ENCODE data around the gene C18orf32. TPM values are rescaled to one million over a fixed set of nuclear protein-coding genes. Genes with fewer than 3 reads are reported as not detected.

Gene C18orf32
- total and polyA plus RNA-seq, 2 experiments from 2014 or later: 77.9 to 105 TPM

DNA sequence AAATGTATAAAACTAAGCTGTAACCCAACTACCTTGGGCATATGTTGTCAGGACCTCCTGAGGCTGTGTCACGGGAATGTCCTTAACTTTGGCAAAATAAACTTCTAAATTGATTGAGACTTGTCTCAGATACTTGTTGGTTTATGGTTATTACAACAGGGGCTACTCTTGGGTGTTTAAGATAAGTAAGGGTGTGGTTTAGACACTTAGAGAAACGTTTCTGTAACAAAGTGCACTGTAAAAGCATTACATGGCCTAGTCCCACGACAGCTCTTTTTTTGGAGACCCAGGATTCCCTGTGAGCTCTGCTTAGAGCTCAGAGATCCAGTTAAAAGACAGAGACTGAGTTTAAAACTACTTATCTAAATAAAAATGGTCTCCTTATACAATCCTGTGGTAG, 42.6 kb upstream of the C18orf32 start:
- no peaks in the 10 kb centered on the region for H3K27me3 ChIP-seq
- peaks cover 2% of the 10 kb centered on the region for H3K9me3 ChIP-seq (ENCODE audit: low read depth)
- H3K4me2 ChIP-seq: peak overlapping the region; percentile 20
- TF ChIP-seq EZH2 (IDR thresholded peaks at IDR 0.05; ENCODE audit: borderline replicate concordance): no peak
- WGBS (ENCODE audit: low lambda C conversion rate, missing lambda C conversion rate): 42% methylated on average over 3 of the region's 3 CpGs
- no peak for DNase-seq (ENCODE audit: low spot score)
- peak overlapping the region; percentile 3 for H2AFZ ChIP-seq
- no peaks in the 10 kb centered on the region for H3K9me2 ChIP-seq (replicated peaks; ENCODE audit: insufficient read depth)
- H3K4me3 ChIP-seq: no peak overlapping the region
- no peaks in the 10 kb centered on the region for H3K79me2 ChIP-seq
- H3K36me3 ChIP-seq (replicated peaks; ENCODE audit: insufficient read depth, low read depth): no peaks in the 10 kb centered on the region
- H3K27ac ChIP-seq: peak overlapping the region; percentile 79
- peaks cover 13% of the 10 kb centered on the region for H3K4me1 ChIP-seq (ENCODE audit: insufficient read depth)
- no peaks in the 10 kb centered on the region for H4K20me1 ChIP-seq (ENCODE audit: insufficient read depth, poor library complexity, severe bottlenecking)

GRCh38 chr18:49527631-49528327, 40.7 kb upstream of the C18orf32 start:
- Histone ChIP-seq H3K4me3 (no peak overlapping the region), H3K27ac (no peak overlapping the region), H4K20me1 (ENCODE audit: insufficient read depth, poor library complexity, severe bottlenecking) (no peaks in the 10 kb centered on the region), H3K4me1 (ENCODE audit: insufficient read depth) (peaks cover 13% of the 10 kb centered on the region), H3K9me3 (ENCODE audit: low read depth) (no peaks in the 10 kb centered on the region), H3K9me2 (replicated peaks; ENCODE audit: insufficient read depth) (no peaks in the 10 kb centered on the region), H2AFZ (no peak overlapping the region), H3K27me3 (no peaks in the 10 kb centered on the region), H3K4me2 (no peak overlapping the region), H3K36me3 (replicated peaks; ENCODE audit: insufficient read depth, low read depth) (no peaks in the 10 kb centered on the region), H3K79me2 (no peaks in the 10 kb centered on the region)
- 53% methylated on average over 8 of the region's 8 CpGs for WGBS (ENCODE audit: low lambda C conversion rate, missing lambda C conversion rate)
- TF ChIP-seq, protein P1, sequence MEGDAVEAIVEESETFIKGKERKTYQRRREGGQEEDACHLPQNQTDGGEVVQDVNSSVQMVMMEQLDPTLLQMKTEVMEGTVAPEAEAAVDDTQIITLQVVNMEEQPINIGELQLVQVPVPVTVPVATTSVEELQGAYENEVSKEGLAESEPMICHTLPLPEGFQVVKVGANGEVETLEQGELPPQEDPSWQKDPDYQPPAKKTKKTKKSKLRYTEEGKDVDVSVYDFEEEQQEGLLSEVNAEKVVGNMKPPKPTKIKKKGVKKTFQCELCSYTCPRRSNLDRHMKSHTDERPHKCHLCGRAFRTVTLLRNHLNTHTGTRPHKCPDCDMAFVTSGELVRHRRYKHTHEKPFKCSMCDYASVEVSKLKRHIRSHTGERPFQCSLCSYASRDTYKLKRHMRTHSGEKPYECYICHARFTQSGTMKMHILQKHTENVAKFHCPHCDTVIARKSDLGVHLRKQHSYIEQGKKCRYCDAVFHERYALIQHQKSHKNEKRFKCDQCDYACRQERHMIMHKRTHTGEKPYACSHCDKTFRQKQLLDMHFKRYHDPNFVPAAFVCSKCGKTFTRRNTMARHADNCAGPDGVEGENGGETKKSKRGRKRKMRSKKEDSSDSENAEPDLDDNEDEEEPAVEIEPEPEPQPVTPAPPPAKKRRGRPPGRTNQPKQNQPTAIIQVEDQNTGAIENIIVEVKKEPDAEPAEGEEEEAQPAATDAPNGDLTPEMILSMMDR (IDR thresholded peaks at IDR 0.05; ENCODE audit: poor library complexity): no peak
- TF ChIP-seq EZH2phosphoT487 (IDR thresholded peaks at IDR 0.05; ENCODE audit: low read depth, severe bottlenecking, unreplicated experiment) (no peak), EZH2 (IDR thresholded peaks at IDR 0.05; ENCODE audit: borderline replicate concordance) (no peak)
- DNase-seq (ENCODE audit: low spot score): no peak

DNA sequence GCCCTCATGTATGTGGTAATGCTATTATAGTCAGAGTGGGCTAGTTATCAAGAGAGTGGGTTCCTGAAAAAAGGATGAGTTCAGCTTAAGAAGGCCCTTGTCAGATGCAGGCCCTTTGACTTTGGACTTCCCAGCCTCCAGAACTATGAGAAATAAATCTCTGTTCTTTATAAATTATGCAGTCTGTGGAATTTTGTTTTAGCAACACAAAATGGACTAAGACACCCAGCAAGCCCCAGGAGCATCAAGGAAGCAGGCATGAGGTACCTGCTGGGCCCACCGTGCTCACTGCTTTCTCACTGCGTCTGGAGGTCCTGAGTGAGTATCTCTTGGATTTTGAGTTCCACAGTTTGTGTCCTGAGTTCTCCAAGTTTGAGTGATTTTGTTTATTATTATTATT, 38.9 kb upstream of the C18orf32 start:
- Histone ChIP-seq H3K9me2 (replicated peaks; ENCODE audit: insufficient read depth) (no peaks in the 10 kb centered on the region), H3K27ac (no peak overlapping the region), H3K36me3 (replicated peaks; ENCODE audit: insufficient read depth, low read depth) (no peaks in the 10 kb centered on the region), H3K9me3 (ENCODE audit: low read depth) (no peaks in the 10 kb centered on the region), H3K79me2 (no peaks in the 10 kb centered on the region), H3K4me2 (no peak overlapping the region), H3K4me1 (ENCODE audit: insufficient read depth) (peaks cover 13% of the 10 kb centered on the region), H4K20me1 (ENCODE audit: insufficient read depth, poor library complexity, severe bottlenecking) (no peaks in the 10 kb centered on the region), H3K27me3 (no peaks in the 10 kb centered on the region), H3K4me3 (no peak overlapping the region), H2AFZ (no peak overlapping the region)
- TF ChIP-seq, protein P1 (IDR thresholded peaks at IDR 0.05; ENCODE audit: poor library complexity): no peak
- WGBS (ENCODE audit: low lambda C conversion rate, missing lambda C conversion rate): 89% methylated on average over 2 of the region's 2 CpGs
- DNase-seq (ENCODE audit: low spot score): no peak

GRCh38 chr18:49524951-49525350, 37.9 kb upstream of the C18orf32 start:
- H3K4me3 ChIP-seq: no peak overlapping the region
- H3K4me2 ChIP-seq: no peak overlapping the region
- no peaks in the 10 kb centered on the region for H3K9me2 ChIP-seq (replicated peaks; ENCODE audit: insufficient read depth)
- H3K4me1 ChIP-seq (ENCODE audit: insufficient read depth): peaks cover 10% of the 10 kb centered on the region
- TF ChIP-seq EZH2 (IDR thresholded peaks at IDR 0.05; ENCODE audit: borderline replicate concordance) (no peak), EZH2phosphoT487 (IDR thresholded peaks at IDR 0.05; ENCODE audit: low read depth, severe bottlenecking, unreplicated experiment) (no peak)
- TF ChIP-seq, protein P1 (IDR thresholded peaks at IDR 0.05; ENCODE audit: poor library complexity): no peak
- WGBS (ENCODE audit: low lambda C conversion rate, missing lambda C conversion rate): 100% methylated on average over 2 of the region's 2 CpGs
- H3K9me3 ChIP-seq (ENCODE audit: low read depth): no peaks in the 10 kb centered on the region
- no peaks in the 10 kb centered on the region for H3K79me2 ChIP-seq
- H3K27me3 ChIP-seq: no peaks in the 10 kb centered on the region
- no peaks in the 10 kb centered on the region for H3K36me3 ChIP-seq (replicated peaks; ENCODE audit: insufficient read depth, low read depth)
- H4K20me1 ChIP-seq (ENCODE audit: insufficient read depth, poor library complexity, severe bottlenecking): no peaks in the 10 kb centered on the region
- DNase-seq (ENCODE audit: low spot score): no peak
- H3K27ac ChIP-seq: no peak overlapping the region
- H2AFZ ChIP-seq: no peak overlapping the region
